Activated CD4-positive, CD25-positive, alpha-beta regulatory T cell treated with anti-CD3 and anti-CD28 coated beads, Interleukin-2, amount 50 U/mL, for 24 hours (primary cell): ENCODE data around the gene SMARCAD1.
A peak's percentile ranks its signal among the peaks of the same experiment; 100 is the strongest.
"Not testable (repeated sequence)": the region's sequence is repeated elsewhere in the genome, so short reads cannot be mapped to it uniquely, and the experiment has no call there.

Experiments
- ATAC-seq, 2 donors: fragments of 150-1000 bp; cut with Tn5 transposase; one replicate each; pipeline ENCODE4 v1.10.0; 2021; ENCODE audit warnings: mild to moderate bottlenecking in 1 of 2, moderate library complexity in 1 of 2

The SMARCAD1 gene

DNA sequence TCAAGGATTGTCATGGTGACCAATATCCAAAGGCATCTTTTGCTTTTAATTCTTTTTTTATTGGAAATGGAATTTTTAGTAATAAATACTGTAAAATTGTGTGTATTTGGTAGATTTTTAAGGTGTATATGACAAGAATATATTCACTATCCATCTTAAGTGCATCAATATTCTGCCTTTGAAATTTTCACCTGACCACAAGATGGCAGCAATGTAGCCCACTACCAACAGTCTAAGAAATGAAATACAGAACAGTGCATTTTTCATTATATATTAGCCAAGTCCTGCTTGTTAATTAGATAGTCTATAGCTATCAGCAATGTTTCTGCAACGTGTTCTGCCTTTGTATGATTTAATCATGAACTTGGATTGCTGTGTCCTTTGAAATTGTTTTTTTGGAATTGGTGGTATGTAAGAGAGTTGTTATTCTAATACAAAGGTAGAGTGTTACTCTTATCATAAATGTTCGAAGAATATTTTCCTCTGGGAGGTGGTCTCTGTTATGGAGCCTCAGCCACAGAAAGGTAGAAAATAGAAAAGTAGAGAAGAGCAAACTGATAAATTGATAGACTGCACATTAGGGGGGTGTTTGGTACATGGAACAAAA, 96.8 kb downstream of the SMARCAD1 start:
- no peak for ATAC-seq

DNA sequence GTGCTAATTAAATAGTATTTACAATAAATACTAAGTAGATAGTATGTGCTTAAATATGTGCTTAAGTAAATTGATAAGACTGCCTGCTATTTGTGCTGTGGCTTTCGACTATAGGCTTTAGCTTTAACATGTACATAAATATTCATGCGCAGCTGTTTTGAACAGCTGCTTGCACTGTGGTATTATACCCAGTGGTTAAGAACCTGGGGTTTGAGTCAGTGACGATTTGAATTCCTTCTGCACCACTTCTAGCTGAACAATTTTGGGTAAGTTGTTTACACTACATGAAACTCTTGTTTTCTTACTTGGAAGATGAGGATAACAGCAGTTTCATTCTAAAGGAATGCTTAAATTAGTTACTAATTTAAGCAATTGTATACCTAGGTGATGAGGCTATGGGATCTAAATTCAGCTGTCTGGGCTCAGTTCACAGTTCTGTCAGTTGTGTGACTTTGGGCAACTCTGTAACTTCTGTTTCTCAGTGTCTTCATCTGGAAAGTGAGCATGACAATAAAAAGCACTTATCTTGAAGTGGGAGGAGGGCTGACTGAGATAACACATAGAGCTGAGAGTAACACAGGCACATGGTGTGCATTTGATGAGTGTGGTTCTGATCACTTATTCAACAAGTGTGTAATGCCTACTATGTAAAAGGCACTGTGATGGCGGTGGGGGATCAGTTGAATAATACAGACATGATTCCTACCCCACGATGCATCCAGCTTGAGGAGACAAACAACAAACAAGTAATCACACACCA, 98.0 kb downstream of the SMARCAD1 start:
- ATAC-seq: no peak

DNA sequence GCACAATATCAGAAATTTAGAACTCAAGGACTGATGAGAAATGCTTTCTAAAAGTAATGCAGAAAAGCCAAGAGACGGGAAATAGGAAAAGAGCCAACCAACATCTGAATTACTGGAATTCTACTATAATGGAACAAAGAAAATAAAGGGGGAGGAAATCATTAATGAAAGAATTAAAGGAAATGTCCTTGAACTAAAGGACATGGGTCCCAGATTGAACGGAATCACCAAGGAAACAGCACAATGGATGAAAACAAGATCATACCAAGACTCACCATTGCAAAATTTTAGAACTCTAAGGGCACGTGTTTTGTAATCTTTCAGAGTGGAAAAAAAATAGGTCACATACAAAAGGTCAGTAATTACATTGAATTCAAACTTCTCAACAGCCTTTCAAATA, 99.0 kb downstream of the SMARCAD1 start:
- no peak for ATAC-seq

DNA sequence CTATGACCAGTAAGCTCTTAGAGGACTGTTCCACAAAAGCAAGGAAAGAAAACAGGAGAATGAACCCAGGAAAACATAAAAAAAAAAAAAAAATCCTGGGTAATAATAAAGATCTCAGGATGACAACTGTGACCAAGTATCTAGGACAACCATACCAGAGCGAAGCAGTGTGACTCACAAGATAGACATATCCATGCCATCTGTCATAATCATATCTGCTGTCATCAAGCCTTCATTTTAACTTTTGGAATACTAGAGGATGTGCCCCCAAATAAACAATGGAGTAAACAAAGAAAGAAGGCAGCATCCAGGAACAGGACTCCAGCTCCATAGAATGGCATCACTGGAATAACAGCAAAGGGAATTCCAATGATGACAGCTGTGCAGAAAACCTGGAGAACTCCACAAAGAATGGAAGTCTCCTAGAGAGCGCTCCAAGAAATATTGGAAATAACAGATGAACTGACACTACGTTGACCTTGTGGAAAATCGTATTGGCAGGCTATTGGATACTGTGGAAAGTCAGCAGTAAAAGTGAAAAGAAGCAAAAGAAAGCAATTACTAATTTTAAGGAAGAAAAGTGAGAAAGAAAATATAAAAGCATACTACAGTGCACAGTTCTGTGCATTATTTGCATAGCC, 99.7 kb downstream of the SMARCAD1 start:
- ATAC-seq: no peak

DNA sequence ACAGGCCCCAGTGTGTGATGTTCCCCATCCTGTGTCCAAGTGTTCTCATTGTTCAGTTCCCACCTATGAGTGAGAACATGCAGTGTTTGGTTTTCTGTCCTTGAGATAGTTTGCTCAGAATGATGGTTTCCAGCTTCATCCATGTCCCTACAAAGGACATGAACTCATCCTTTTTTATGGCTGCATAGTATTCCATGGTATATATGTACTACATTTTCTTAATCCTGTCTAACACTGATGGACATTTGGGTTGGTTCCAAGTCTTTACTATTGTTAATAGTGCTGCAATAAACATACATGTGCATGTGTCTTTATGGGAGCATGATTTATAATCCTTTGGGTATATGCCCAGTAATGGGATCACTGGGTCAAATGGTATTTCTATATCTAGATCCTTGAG, 112.3 kb downstream of the SMARCAD1 start:
- ATAC-seq: not testable (repeated sequence)

DNA sequence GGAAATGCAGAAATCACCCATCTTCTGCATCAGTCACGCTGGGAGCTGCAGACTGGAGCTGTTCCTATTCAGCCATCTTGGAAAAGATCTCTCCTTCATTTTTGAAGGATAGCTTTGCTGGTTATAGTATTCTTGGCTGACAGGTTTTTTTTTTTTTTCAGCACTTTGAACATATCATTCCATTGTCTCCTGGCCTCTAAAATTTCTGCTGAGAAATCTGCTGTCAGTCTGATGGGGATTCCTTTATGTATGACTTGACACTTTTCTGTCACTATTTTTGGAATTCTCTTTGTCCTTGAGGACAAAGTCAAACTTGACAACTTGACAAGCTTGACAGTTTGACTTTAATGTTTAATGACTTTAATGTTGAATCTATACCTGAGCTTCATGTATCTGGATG, 118.2 kb downstream of the SMARCAD1 start:
- no peak for ATAC-seq

DNA sequence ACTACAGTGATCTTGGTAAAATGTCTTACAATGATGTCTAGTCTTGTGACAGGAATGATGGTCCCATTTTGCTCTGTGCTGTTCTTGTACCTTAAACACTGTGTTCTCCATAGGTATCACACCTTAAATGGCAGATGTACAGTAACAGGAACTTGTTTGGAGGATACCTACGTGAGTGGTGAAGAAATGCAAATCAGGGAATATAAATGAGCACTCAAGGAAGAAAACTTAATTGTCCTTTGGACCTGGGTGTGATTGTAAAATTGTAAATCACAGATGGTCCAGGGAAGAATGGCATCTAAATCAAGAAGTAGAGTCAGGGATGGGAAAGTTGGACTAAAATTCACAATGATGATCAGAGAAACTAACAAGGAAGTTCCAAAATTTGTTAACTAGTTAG, 122.3 kb downstream of the SMARCAD1 start:
- no peak for ATAC-seq

DNA sequence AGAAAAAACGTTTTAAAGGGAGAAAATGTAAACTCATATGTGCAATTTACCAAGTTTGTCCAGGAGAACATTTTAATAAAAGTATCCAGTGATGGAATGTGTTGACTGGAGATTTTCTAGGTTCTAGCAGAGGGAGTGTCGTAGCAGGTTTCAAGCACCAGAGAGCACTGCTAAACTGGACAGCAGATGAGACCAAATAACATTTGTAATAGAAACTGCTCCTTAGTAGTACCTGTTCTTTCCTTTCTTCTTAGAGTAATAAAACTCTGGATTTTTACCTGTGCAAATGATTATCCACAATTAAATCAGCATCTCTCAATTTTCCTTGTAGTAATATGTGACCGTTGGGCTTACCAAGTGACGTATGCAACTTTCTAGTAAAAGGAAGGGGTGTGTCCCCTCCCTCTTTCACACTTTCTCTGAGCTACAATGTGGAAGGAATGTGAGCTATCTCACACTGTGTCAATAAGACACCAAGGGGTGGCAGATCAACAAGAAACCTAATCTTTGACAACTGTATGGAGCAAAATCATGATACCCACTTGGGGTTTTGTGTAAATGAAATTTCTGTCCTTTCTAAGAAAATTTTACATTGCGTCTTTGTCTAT, 125.4 kb downstream of the SMARCAD1 start:
- ATAC-seq: no peak

DNA sequence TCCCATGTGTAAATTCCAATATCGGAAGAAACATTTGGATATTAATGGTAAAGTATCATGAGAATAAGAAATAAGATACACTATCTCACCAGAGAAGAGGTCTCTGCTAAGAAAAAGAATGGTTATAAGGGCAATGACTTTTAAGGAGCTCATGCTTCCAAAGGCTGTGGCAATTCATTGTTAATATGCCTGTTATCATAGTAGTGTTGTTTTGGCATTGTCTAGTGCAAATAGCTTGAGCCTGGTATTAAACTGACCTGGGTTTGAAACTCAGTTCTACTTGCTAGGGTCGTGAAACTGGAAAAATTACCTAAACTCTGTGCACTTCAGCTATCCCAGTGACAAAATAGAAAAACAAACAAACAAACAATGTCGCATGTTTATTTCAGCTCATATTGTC, 126.2 kb downstream of the SMARCAD1 start:
- no peak for ATAC-seq

DNA sequence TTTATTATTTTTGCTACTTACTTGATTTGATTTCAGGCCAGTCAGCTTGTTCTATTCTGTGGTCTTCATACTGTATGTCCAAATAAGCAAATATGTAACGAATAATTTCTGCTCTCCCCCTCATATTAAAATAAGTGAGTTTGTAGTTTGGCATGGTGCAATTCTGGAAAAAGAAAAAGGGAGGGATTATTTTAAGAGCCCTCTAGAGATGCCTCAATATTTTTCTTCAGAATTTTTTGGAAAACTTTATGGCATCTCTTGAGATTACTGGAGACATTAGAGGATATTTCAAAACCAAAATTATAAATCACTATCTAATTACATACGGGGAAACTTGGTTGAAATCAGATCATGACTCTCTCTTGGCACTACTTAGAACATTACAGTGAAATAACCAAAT, 126.8 kb downstream of the SMARCAD1 start:
- ATAC-seq: no peak

DNA sequence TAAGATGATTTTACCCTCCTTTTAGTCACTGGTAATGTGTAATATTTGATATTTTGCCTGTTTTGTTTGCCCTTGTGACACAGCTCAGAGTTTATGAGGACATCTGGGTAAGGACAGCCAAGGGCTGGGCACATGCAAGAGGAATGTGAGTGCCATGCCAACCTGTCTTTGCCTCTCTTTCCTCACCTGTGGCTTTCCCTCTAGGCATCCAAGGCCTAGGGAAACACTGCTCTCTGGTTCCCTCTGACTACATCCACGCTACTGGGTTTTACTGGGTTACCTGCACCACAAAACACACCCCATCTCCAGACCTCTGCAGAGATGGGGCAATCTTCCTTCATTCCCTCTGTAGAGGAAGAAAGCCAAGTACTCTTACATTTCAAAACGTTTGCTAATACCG, 127.3 kb downstream of the SMARCAD1 start:
- ATAC-seq: no peak

DNA sequence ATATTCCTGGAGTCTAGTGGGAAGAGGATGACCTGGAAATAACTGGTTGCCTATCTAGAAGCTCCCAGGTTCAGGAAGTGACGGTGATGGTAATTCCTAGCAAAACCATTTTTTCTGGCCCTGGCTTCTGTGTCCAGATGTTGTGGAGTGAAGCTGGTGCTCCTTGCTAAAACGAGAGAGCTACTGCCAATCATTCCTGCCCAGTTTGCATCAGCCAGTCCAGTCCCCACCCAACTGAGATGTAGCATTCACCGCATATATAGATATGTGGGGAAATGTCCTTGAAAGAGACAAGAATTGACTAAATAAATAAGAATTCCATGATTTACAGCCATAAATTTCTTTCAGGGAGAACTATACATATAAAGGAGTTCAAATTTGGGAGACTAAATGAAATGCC, 128.6 kb downstream of the SMARCAD1 start:
- ATAC-seq: no peak

DNA sequence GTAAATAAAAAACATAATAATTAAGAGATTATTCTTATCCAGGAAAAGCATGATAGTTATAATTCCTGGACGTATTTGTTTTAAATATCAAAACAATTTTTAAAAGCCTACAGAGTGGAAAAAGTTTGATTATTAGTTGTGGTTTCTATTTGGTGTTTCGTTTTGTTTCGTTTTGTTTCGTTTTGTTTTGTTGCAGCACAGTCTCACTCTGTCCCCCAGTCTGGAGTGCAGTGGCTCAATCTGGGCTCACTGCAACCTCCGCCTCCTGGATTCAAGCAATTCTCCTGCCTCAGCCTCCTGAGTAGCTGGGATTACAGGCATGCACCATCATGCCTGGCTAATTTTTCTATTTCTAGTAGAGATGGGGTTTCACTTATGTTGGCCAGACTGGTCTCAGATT, 129.1 kb downstream of the SMARCAD1 start:
- not testable (repeated sequence) for ATAC-seq

DNA sequence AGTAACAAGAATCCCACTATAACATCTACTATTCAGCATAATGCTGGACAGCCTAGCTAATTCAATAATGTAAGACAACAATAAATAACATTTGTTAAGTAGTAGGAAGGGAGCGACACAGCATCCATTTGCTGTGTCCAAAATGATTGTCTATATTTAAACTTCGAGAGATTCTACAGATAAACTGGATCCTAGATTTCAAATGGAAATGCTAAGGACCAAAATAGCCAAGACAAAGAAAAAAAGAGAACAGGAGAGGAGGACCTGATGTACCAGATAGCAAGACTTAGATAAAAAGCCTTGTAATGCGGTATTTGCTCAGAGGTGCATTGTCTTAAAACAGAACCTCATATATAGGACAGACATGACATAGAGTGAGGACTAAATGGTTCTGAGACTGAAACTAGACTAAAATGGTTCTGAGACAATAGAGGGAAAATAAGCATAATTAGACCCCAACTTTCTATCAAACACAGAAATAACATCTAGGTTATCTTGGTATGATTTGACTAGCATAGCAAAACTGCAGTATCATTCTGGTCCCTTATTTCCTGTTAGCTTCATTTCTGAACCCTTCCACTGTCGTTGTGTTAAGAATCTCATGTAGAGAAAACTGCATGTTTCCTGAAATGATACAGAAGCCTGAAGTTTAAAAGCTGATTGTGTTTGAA, 131.2 kb downstream of the SMARCAD1 start:
- peak; percentile 80 to 84 for ATAC-seq

DNA sequence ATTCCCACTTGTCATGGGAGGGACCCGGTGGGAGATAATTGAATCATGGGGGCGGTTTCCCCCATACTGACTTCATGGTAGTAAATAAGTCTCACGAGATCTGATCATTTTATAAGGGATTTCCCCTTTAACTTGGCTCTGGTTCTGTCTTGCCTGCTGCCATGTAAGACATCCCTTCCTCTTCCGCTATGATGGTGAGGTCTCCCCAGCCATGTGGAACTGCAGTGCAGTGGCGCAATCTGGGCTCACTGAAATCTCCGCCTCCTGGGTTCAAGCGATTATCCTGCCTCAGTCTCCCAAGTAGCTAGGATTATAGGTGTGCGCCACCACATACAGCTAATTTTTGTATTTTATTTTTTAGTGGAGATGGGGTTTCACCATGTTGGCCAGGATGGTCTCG, 132.1 kb downstream of the SMARCAD1 start:
- peak; percentile 44 to 57 for ATAC-seq
